Measurements from ENCODE around the gene GLYAT. TPM values are rescaled to one million over a fixed set of nuclear protein-coding genes. Genes with fewer than 3 reads are reported as not detected.

The GLYAT gene
- total RNA-seq, 1 experiment from 2014 or later: not detected

DNA sequence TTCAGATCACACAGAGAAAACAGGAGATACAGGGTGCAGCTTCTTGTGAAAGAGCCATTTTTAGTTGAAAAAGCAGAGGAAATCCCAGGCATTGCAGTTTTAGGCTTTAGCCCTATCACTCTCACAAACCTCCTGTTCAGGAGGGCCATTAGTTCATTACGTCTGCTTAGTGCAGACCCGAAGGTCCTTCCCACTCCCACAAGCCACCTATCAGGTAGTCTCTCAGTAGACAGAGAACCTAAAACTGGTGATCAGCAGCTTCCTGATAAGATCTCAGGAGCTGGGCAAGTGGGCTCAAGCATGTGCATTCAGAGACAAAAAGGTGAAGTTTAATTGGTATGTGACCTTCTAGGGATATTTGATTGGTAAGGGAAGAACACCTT lies 4.3 kb downstream of the GLYAT start:
- CTCF ChIA-PET: no interaction called here
- no peaks in the 10 kb centered on the region for H3K36me3 ChIP-seq (ENCODE audit: control insufficient read depth, insufficient read depth, low read length)
- BruUV-seq (replicated peaks): no TSS peak
- Mint-ChIP-seq H3K9me3 (ENCODE audit: unreplicated experiment) (no peaks in the 10 kb centered on the region), H3K36me3 (ENCODE audit: insufficient read depth, unreplicated experiment) (no peaks in the 10 kb centered on the region), H3K27me3 (ENCODE audit: insufficient read depth, unreplicated experiment) (peaks cover 3% of the 10 kb centered on the region), H3K27ac (ENCODE audit: unreplicated experiment) (no peak overlapping the region), H3K4me3 (ENCODE audit: unreplicated experiment) (no peak overlapping the region), H3K4me1 (ENCODE audit: low read depth, unreplicated experiment) (no peaks in the 10 kb centered on the region)
- no peak for DNase-seq
- no peak overlapping the region for H3K4me3 ChIP-seq (ENCODE audit: low read depth, low read length)
- POLR2A ChIA-PET: no interaction called here
- no peaks in the 10 kb centered on the region for H3K27me3 ChIP-seq (replicated peaks; ENCODE audit: control insufficient read depth, insufficient read depth, low read length)
- no peaks in the 10 kb centered on the region for H3K4me1 ChIP-seq
- H3K9me3 ChIP-seq: no peaks in the 10 kb centered on the region
- intact Hi-C loops (cut with micrococcal nuclease; ENCODE audit: unreplicated experiment): no loop called here
- TF ChIP-seq, protein P1, sequence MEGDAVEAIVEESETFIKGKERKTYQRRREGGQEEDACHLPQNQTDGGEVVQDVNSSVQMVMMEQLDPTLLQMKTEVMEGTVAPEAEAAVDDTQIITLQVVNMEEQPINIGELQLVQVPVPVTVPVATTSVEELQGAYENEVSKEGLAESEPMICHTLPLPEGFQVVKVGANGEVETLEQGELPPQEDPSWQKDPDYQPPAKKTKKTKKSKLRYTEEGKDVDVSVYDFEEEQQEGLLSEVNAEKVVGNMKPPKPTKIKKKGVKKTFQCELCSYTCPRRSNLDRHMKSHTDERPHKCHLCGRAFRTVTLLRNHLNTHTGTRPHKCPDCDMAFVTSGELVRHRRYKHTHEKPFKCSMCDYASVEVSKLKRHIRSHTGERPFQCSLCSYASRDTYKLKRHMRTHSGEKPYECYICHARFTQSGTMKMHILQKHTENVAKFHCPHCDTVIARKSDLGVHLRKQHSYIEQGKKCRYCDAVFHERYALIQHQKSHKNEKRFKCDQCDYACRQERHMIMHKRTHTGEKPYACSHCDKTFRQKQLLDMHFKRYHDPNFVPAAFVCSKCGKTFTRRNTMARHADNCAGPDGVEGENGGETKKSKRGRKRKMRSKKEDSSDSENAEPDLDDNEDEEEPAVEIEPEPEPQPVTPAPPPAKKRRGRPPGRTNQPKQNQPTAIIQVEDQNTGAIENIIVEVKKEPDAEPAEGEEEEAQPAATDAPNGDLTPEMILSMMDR (IDR thresholded peaks at IDR 0.05; ENCODE audit: insufficient read depth in 1 of 2, low read depth in 1 of 2, low read length in 1 of 2, severe bottlenecking in 1 of 2, unreplicated experiment in 1 of 2): no peak

DNA sequence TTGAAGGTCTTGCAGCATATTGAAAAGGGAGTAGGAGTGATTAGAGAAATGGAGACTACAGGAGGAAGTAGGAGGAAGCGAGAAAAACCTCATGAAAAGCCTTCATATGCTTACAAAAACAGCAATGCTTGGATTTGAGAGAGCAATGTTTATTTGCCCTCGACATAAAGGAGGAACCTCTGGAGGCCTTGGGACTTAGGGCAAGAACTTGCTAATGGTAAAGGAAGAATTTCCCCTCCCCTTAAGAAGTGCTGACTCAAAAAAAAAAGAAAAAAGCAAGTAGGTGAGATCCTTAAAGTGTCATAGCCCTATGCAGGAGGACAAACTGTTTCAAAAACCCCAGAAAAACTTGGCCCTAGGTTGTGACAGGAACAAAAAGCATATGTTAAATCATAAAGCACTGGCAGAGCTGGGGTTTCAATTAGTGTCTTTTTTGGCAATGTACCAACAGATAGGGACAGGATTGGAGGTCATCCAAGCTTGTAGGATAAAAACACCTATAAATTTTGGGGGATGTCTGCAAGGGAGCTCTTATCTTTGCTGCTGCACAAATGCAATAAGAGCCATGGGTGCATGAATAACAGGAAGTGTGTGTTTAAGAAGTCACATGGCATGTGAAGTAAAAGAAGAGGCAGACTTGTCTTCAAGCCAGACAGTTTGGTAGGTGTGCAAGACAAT lies 4.9 kb downstream of the GLYAT start:
- H3K36me3 ChIP-seq (ENCODE audit: control insufficient read depth, insufficient read depth, low read length): no peaks in the 10 kb centered on the region
- Mint-ChIP-seq H3K27ac (ENCODE audit: unreplicated experiment) (no peak overlapping the region), H3K36me3 (ENCODE audit: insufficient read depth, unreplicated experiment) (no peaks in the 10 kb centered on the region), H3K4me1 (ENCODE audit: low read depth, unreplicated experiment) (no peaks in the 10 kb centered on the region), H3K9me3 (ENCODE audit: unreplicated experiment) (no peaks in the 10 kb centered on the region), H3K4me3 (ENCODE audit: unreplicated experiment) (no peak overlapping the region), H3K27me3 (ENCODE audit: insufficient read depth, unreplicated experiment) (peaks cover 3% of the 10 kb centered on the region)
- ChIA-PET CTCF (no interaction called here), POLR2A (no interaction called here)
- no peaks in the 10 kb centered on the region for H3K4me1 ChIP-seq
- no peak overlapping the region for H3K4me3 ChIP-seq (ENCODE audit: low read depth, low read length)
- no peaks in the 10 kb centered on the region for H3K9me3 ChIP-seq
- intact Hi-C loops (cut with micrococcal nuclease; ENCODE audit: unreplicated experiment): no loop called here
- TF ChIP-seq, protein P1 (IDR thresholded peaks at IDR 0.05; ENCODE audit: insufficient read depth in 1 of 2, low read depth in 1 of 2, low read length in 1 of 2, severe bottlenecking in 1 of 2, unreplicated experiment in 1 of 2): no peak
- H3K27me3 ChIP-seq (replicated peaks; ENCODE audit: control insufficient read depth, insufficient read depth, low read length): no peaks in the 10 kb centered on the region
- BruUV-seq (replicated peaks): no TSS peak
- no peak for DNase-seq

- Histone ChIP-seq H3K36me3 (ENCODE audit: control insufficient read depth, insufficient read depth, low read length) (no peaks in the 10 kb centered on the region), H3K27me3 (replicated peaks; ENCODE audit: control insufficient read depth, insufficient read depth, low read length) (no peaks in the 10 kb centered on the region), H3K4me3 (ENCODE audit: low read depth, low read length) (no peak overlapping the region), H3K9me3 (peaks cover 10% of the 10 kb centered on the region), H3K4me1 (no peaks in the 10 kb centered on the region)
- ChIA-PET POLR2A (no interaction called here), CTCF (no interaction called here)
- no peak for DNase-seq
- no peak overlapping the region for H3K27ac Mint-ChIP-seq (ENCODE audit: unreplicated experiment)
- no peaks in the 10 kb centered on the region for H3K4me1 Mint-ChIP-seq (ENCODE audit: low read depth, unreplicated experiment)
- no TSS peak for BruUV-seq (replicated peaks)
- intact Hi-C loops (cut with micrococcal nuclease; ENCODE audit: unreplicated experiment): loop anchor here (10.0 kb wide), 1 partner anchor 65 kb away; no protein-coding TSS in a partner anchor
- no peak overlapping the region for H3K4me3 Mint-ChIP-seq (ENCODE audit: unreplicated experiment)
- TF ChIP-seq, protein P1 (IDR thresholded peaks at IDR 0.05; ENCODE audit: insufficient read depth in 1 of 2, low read depth in 1 of 2, low read length in 1 of 2, severe bottlenecking in 1 of 2, unreplicated experiment in 1 of 2): no peak
- no peaks in the 10 kb centered on the region for H3K36me3 Mint-ChIP-seq (ENCODE audit: insufficient read depth, unreplicated experiment)
- H3K9me3 Mint-ChIP-seq (ENCODE audit: unreplicated experiment): peaks cover 7% of the 10 kb centered on the region
- no peaks in the 10 kb centered on the region for H3K27me3 Mint-ChIP-seq (ENCODE audit: insufficient read depth, unreplicated experiment)
Measured at GRCh38 chr11:58719406-58720117, 12.2 kb downstream of the GLYAT start.
